OCI-LY7 (cell line): ENCODE data around the gene SPATS2L. TPM values are rescaled to one million over a fixed set of nuclear protein-coding genes. Genes with fewer than 3 reads are reported as not detected.

ENCODE experiments used
- BruUV-seq: library from RNA; stranded (reverse); fragments of 400-500 nt; replicated peaks from 2 replicates; lab custom pipeline; 2021; lab: Mats Ljungman, UMichigan
- CTCF ChIA-PET: fragments of 300-600 bp; sonication (Branson Sonifier 250); formaldehyde crosslinking; loops from one replicate; lab custom pipeline; 2022; ENCODE audit warnings: antibody characterized with exemption; ENCODE audit not compliant: unreplicated experiment; lab: Charles Lee
- POLR2A ChIA-PET: fragments of 300-600 bp; sonication (Branson Sonifier 250); formaldehyde crosslinking; loops from one replicate; lab custom pipeline; 2022; ENCODE audit warnings: antibody characterized with exemption; lab: Charles Lee
- DNase-seq: peaks from one replicate; pipeline ENCODE4 v3.0.0-alpha.2; 2015; ENCODE audit warnings: low spot score
- H2AFZ ChIP-seq: fragments of 200-600 bp; sonication (generic), shearing (Covaris generic); 2 replicates; pipeline ENCODE4 v1.6.1; 2014; ENCODE audit warnings: mild to moderate bottlenecking, antibody characterized with exemption, low read length, moderate library complexity
- H3K27ac ChIP-seq: fragments of 200-600 bp; sonication (generic); 2 replicates; pipeline ENCODE4 v1.5.1; 2014; ENCODE audit warnings: mixed run types, low read depth, mild to moderate bottlenecking, moderate library complexity, low read length, inconsistent platforms; ENCODE audit not compliant: poor library complexity, severe bottlenecking
- H3K36me3 ChIP-seq: fragments of 200-600 bp; sonication (generic); 2 replicates; pipeline ENCODE4 v1.6.1; 2014; ENCODE audit warnings: mild to moderate bottlenecking, antibody characterized with exemption, low read length, moderate library complexity, mixed read lengths; ENCODE audit not compliant: insufficient read depth
- H3K4me1 ChIP-seq: fragments of 200-600 bp; sonication (generic); 2 replicates; pipeline ENCODE4 v1.5.1; 2014; ENCODE audit warnings: mild to moderate bottlenecking, low read length; ENCODE audit not compliant: insufficient read depth, poor library complexity, severe bottlenecking
- H3K4me2 ChIP-seq: fragments of 200-600 bp; sonication (generic); 2 replicates; pipeline ENCODE4 v1.6.1; 2014; ENCODE audit warnings: mild to moderate bottlenecking, low read length
- H3K4me3 ChIP-seq: fragments of 200-600 bp; sonication (generic); 2 replicates; pipeline ENCODE4 v1.5.1; 2014; ENCODE audit warnings: mild to moderate bottlenecking, low read depth, low read length; ENCODE audit not compliant: poor library complexity, severe bottlenecking
- H3K79me2 ChIP-seq: fragments of 200-600 bp; sonication (generic); 2 replicates; pipeline ENCODE4 v1.6.1; 2016; ENCODE audit warnings: low read depth, mild to moderate bottlenecking, low read length, moderate library complexity, mixed read lengths; ENCODE audit not compliant: insufficient read depth
- H3K9me2 ChIP-seq: fragments of 200-600 bp; sonication (generic); 2 replicates; pipeline ENCODE4 v1.6.1; 2016; ENCODE audit warnings: mild to moderate bottlenecking, low read length, mixed read lengths; ENCODE audit not compliant: insufficient read depth
- H3K9me3 ChIP-seq: fragments of 200-600 bp; sonication (generic); 2 replicates; pipeline ENCODE4 v1.6.1; 2014; ENCODE audit warnings: mild to moderate bottlenecking, mixed run types, low read length, mixed read lengths
- H4K20me1 ChIP-seq: fragments of 200-600 bp; sonication (generic); 2 replicates; pipeline ENCODE4 v1.6.1; 2014; ENCODE audit warnings: mild to moderate bottlenecking, antibody characterized with exemption, low read length, moderate library complexity, mixed read lengths; ENCODE audit not compliant: insufficient read depth
- CTCF ChIP-seq: fragments of 200-600 bp; sonication (generic); conservative IDR thresholded peaks from 2 replicates; pipeline ENCODE4 v1.5.1; 2014; ENCODE audit warnings: mild to moderate bottlenecking, antibody characterized with exemption, low read length, moderate library complexity, mixed read lengths
- EZH2phosphoT487 ChIP-seq: fragments of 200-600 bp; sonication (generic); IDR thresholded peaks from 2 replicates; pipeline ENCODE4 v1.6.1; 2018; ENCODE audit warnings: low read depth, borderline replicate concordance, mild to moderate bottlenecking, mixed run types, antibody characterized with exemption, low read length, moderate library complexity, mixed read lengths
- intact Hi-C: fragments of 100-400 bp; cut with micrococcal nuclease; formaldehyde crosslinking; loops from one replicate; pipeline ENCODE4 v1.10.0; 2022; ENCODE audit not compliant: unreplicated experiment
- total RNA-seq, 2 experiments: library from RNA; depleted of rRNA in 1 of 2; stranded (reverse); fragments of >200 nt in 1 of 2; shearing (Covaris generic) in 1 of 2; gene quantifications; 2 replicates each; pipeline ENCODE4 v1.2.3, GENCODE V29; 2014 to 2022

SPATS2L gene
- total RNA-seq, 2 experiments from 2014 or later = 3.1 to 5.2 TPM

DNA sequence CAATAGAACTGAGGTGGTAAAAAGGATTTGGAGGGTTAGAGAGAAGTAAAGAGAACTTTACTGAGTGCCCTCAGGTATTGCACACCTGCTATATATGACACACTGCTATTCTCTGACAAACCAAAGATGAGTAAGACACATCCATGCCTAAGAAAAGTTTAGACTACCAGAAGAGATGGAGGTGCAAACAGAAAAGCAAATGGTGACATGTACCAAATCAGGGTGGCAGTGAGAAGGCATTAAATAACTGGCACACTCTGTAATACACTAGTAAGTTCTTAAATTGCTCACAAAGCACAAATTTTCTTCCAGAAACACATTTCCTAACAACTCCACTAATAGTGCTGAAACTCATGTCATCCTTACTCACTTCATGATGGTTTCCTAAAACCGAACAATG lies 114.8 kb downstream of the SPATS2L start:
- no peaks in the 10 kb centered on the region for H3K36me3 ChIP-seq
- TF ChIP-seq CTCF (no peak), EZH2phosphoT487 (no peak)
- ChIA-PET POLR2A (no interaction called here), CTCF (no interaction called here)
- H3K4me2 ChIP-seq = no peak overlapping the region
- H4K20me1 ChIP-seq = no peaks in the 10 kb centered on the region
- no peak overlapping the region for H3K4me3 ChIP-seq
- BruUV-seq = no TSS peak
- H3K9me2 ChIP-seq = no peaks in the 10 kb centered on the region
- no peak overlapping the region for H3K27ac ChIP-seq
- intact Hi-C loops = no loop called here
- H3K9me3 ChIP-seq = no peaks in the 10 kb centered on the region
- no peak for DNase-seq
- no peaks in the 10 kb centered on the region for H3K4me1 ChIP-seq
- H2AFZ ChIP-seq = no peak overlapping the region
- no peaks in the 10 kb centered on the region for H3K79me2 ChIP-seq

DNA sequence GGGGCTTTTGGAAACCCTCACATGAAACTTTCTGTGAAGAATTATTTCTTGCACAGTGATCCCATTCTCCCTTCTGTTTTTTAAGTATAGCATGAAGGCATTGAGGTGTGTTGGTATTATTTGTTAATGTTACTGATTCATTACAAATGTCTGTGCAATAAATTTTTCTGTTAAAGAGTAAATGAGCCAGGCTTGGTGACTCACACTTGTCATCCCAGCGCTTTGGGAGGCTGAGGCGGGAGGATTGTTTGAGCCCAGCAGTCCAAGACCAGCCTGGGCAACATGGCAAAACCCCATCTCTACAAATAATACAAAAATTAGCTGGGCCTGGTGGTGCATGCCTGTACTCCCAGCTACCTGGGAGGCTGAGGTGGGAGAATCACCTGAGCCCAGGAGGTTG lies 115.6 kb downstream of the SPATS2L start:
- no TSS peak for BruUV-seq
- Histone ChIP-seq H3K4me1 (no peaks in the 10 kb centered on the region), H3K9me2 (no peaks in the 10 kb centered on the region), H4K20me1 (no peaks in the 10 kb centered on the region), H3K27ac (no peak overlapping the region), H2AFZ (no peak overlapping the region), H3K36me3 (no peaks in the 10 kb centered on the region), H3K79me2 (no peaks in the 10 kb centered on the region), H3K4me2 (no peak overlapping the region), H3K9me3 (no peaks in the 10 kb centered on the region), H3K4me3 (no peak overlapping the region)
- CTCF ChIA-PET = no interaction called here
- TF ChIP-seq EZH2phosphoT487 = no peak
- TF ChIP-seq CTCF = no peak
- DNase-seq = no peak
- POLR2A ChIA-PET = no interaction called here
- intact Hi-C loops = no loop called here

- ChIA-PET POLR2A (interaction anchor here (0.7 to 1.2 kb wide), 3 partner anchors 8 to 532 kb away, joined by 3 read pairs; no protein-coding TSS in a partner anchor), CTCF (no interaction called here)
- H3K4me1 ChIP-seq = no peaks in the 10 kb centered on the region
- intact Hi-C loops = no loop called here
- H4K20me1 ChIP-seq = no peaks in the 10 kb centered on the region
- H3K36me3 ChIP-seq = no peaks in the 10 kb centered on the region
- no peak overlapping the region for H2AFZ ChIP-seq
- no TSS peak for BruUV-seq
- DNase-seq = no peak
- H3K27ac ChIP-seq = no peak overlapping the region
- no peaks in the 10 kb centered on the region for H3K9me3 ChIP-seq
- no peak overlapping the region for H3K4me2 ChIP-seq
- H3K79me2 ChIP-seq = no peaks in the 10 kb centered on the region
- H3K4me3 ChIP-seq = no peak overlapping the region
- TF ChIP-seq EZH2phosphoT487 (no peak), CTCF (0 out of 2 replicates have a peak, but pooled peaks have one; percentile 19)
- no peaks in the 10 kb centered on the region for H3K9me2 ChIP-seq
Measured at GRCh38 chr2:200422532-200423261, 116.2 kb downstream of the SPATS2L start.
